IMR-90 (cell line): ENCODE data around the gene RHOT1. TPM values are rescaled to one million over a fixed set of nuclear protein-coding genes. Genes with fewer than 3 reads are reported as not detected.

Source experiments
- ATAC-seq: fragments of 200-7000 bp; cut with Tn5 transposase; 2 replicates; pipeline ENCODE4 v1.9.1; 2020; ENCODE audit warnings: low read depth, mild to moderate bottlenecking, moderate library complexity
- BruUV-seq: library from RNA; stranded (reverse); fragments of 400-500 nt; replicated peaks from 2 replicates; lab custom pipeline; 2021; lab: Mats Ljungman, UMichigan
- CTCF ChIA-PET: fragments of 300-600 bp; formaldehyde crosslinking; extraction: SDS; loops from one replicate; lab custom pipeline; 2021; ENCODE audit warnings: antibody characterized with exemption; lab: Yijun Ruan, JAX
- POLR2A ChIA-PET: fragments of 300-600 bp; sonication (Branson Sonifier 250); formaldehyde crosslinking; loops from one replicate; lab custom pipeline; 2022; ENCODE audit warnings: antibody characterized with exemption; ENCODE audit not compliant: unreplicated experiment; lab: Charles Lee
- DNase-seq: peaks from one replicate; pipeline ENCODE4 v3.0.0; 2013
- H2AFZ ChIP-seq: replicated peaks from 2 replicates; pipeline ENCODE3; 2013; ENCODE audit warnings: low read length, mild to moderate bottlenecking; ENCODE audit not compliant: poor library complexity
- H2AK5ac ChIP-seq: 2 replicates; pipeline ENCODE4 v1.6.1; 2013; ENCODE audit warnings: low read depth, low read length, inconsistent platforms
- H2AK9ac ChIP-seq: replicated peaks from 2 replicates; pipeline ENCODE3; 2013; ENCODE audit warnings: mild to moderate bottlenecking, low read depth, low read length, moderate library complexity; ENCODE audit not compliant: poor library complexity
- H2BK120ac ChIP-seq: 2 replicates; pipeline ENCODE4 v1.6.1; 2013; ENCODE audit warnings: low read depth, low read length, inconsistent platforms
- H2BK15ac ChIP-seq: 3 replicates; pipeline ENCODE4 v1.6.1; 2013; ENCODE audit warnings: low read depth, low read length, inconsistent platforms
- H2BK20ac ChIP-seq: 2 replicates; pipeline ENCODE4 v1.6.1; 2013; ENCODE audit warnings: low read depth, mild to moderate bottlenecking, inconsistent platforms, low read length, moderate library complexity
- H2BK5ac ChIP-seq: 2 replicates; pipeline ENCODE4 v1.6.1; 2013; ENCODE audit warnings: mild to moderate bottlenecking, low read depth, low read length, inconsistent platforms; ENCODE audit not compliant: poor library complexity, severe bottlenecking
- H3K14ac ChIP-seq: replicated peaks from 2 replicates; pipeline ENCODE4 v1.6.1; 2013; ENCODE audit warnings: low read depth, low read length, inconsistent platforms
- H3K18ac ChIP-seq: 2 replicates; pipeline ENCODE4 v1.6.1; 2013; ENCODE audit warnings: low read depth, low read length, control low read depth
- H3K23ac ChIP-seq: 2 replicates; pipeline ENCODE4 v1.6.1; 2013; ENCODE audit warnings: low read depth, low read length, inconsistent platforms
- H3K27ac ChIP-seq: 2 replicates; pipeline ENCODE4 v1.5.1; 2013; ENCODE audit warnings: mild to moderate bottlenecking, control low read depth, low read length; ENCODE audit not compliant: insufficient read depth
- H3K27me3 ChIP-seq: 2 replicates; pipeline ENCODE4 v1.6.1; 2013; ENCODE audit warnings: low read length; ENCODE audit not compliant: control insufficient read depth, insufficient read depth
- H3K36me3 ChIP-seq: 2 replicates; pipeline ENCODE4 v1.6.1; 2013; ENCODE audit warnings: low read length, mixed read lengths; ENCODE audit not compliant: control insufficient read depth, insufficient read depth
- H3K4ac ChIP-seq: 2 replicates; pipeline ENCODE4 v1.6.1; 2013; ENCODE audit warnings: low read depth, low read length, inconsistent platforms
- H3K4me1 ChIP-seq: 2 replicates; pipeline ENCODE4 v1.6.1; 2013; ENCODE audit warnings: low read length, mixed read lengths; ENCODE audit not compliant: control insufficient read depth, insufficient read depth
- H3K4me2 ChIP-seq: 2 replicates; pipeline ENCODE4 v1.6.1; 2013; ENCODE audit warnings: low read depth, mild to moderate bottlenecking, control low read depth, low read length, moderate library complexity
- H3K4me3 ChIP-seq: 2 replicates; pipeline ENCODE4 v1.5.1; 2013; ENCODE audit warnings: low read depth, mild to moderate bottlenecking, control low read depth, low read length, moderate library complexity; ENCODE audit not compliant: insufficient read depth
- H3K56ac ChIP-seq: 2 replicates; pipeline ENCODE4 v1.6.1; 2013; ENCODE audit warnings: low read length, inconsistent platforms; ENCODE audit not compliant: insufficient read depth; ENCODE audit errors: extremely low read depth
- H3K79me1 ChIP-seq, 2 experiments: 2 replicates each; pipeline ENCODE4 v1.6.1; 2013; ENCODE audit warnings: low read length in 2 of 2, inconsistent platforms in 1 of 2, low read depth in 1 of 2
- H3K9ac ChIP-seq: 2 replicates; pipeline ENCODE4 v1.6.1; 2013; ENCODE audit warnings: low read depth, low read length, control low read depth
- H3K9me1 ChIP-seq: 2 replicates; pipeline ENCODE4 v1.6.1; 2013; ENCODE audit warnings: low read length, inconsistent platforms; ENCODE audit not compliant: insufficient read depth
- H3K9me3 ChIP-seq: 2 replicates; pipeline ENCODE4 v1.6.1; 2013; ENCODE audit warnings: low read length; ENCODE audit not compliant: control insufficient read depth, insufficient read depth
- H4K20me1 ChIP-seq: 2 replicates; pipeline ENCODE4 v1.6.1; 2013; ENCODE audit warnings: low read length, inconsistent platforms; ENCODE audit not compliant: insufficient read depth
- H4K5ac ChIP-seq: 2 replicates; pipeline ENCODE4 v1.6.1; 2013; ENCODE audit warnings: mild to moderate bottlenecking, low read depth, low read length, control low read depth
- H4K8ac ChIP-seq, 2 experiments: 2 replicates each; pipeline ENCODE4 v1.6.1; 2013; ENCODE audit warnings: low read depth in 2 of 2, low read length in 2 of 2, control low read depth in 1 of 2, inconsistent platforms in 1 of 2
- H4K91ac ChIP-seq: 2 replicates; pipeline ENCODE4 v1.6.1; 2013; ENCODE audit warnings: low read depth, low read length, inconsistent platforms; ENCODE audit not compliant: insufficient read depth
- BHLHE40 ChIP-seq: fragments of 150-350 bp; IDR thresholded peaks from 2 replicates; pipeline ENCODE4 v1.6.1; 2016; ENCODE audit warnings: mild to moderate bottlenecking, low read depth, low read length
- CEBPB ChIP-seq: IDR thresholded peaks from 2 replicates; pipeline ENCODE4 v1.6.1; 2012; ENCODE audit warnings: low read depth, low read length, improper control_type of control experiment
- CHD1 ChIP-seq: IDR thresholded peaks from 2 replicates; pipeline ENCODE4 v1.6.1; 2012; ENCODE audit warnings: low read depth, low read length, improper control_type of control experiment
- FOS ChIP-seq: fragments of 150-350 bp; IDR thresholded peaks from 2 replicates; pipeline ENCODE4 v1.6.1; 2016; ENCODE audit warnings: low read depth, low read length
- MAFK ChIP-seq: IDR thresholded peaks from 2 replicates; pipeline ENCODE4 v1.6.1; 2012; ENCODE audit warnings: low read depth, low read length, improper control_type of control experiment
- MAZ ChIP-seq: IDR thresholded peaks from 2 replicates; pipeline ENCODE4 v1.6.1; 2012; ENCODE audit warnings: low read depth, mild to moderate bottlenecking, low read length, improper control_type of control experiment, moderate library complexity, borderline replicate concordance
- NFE2L2 ChIP-seq: fragments of 150-350 bp; IDR thresholded peaks from 2 replicates; pipeline ENCODE4 v1.6.1; 2016; ENCODE audit warnings: low read depth, mild to moderate bottlenecking, low read length
- POLR2A ChIP-seq: IDR thresholded peaks from 2 replicates; pipeline ENCODE4 v1.6.1; 2012; ENCODE audit warnings: mild to moderate bottlenecking, low read depth, low read length
- RAD21 ChIP-seq: IDR thresholded peaks from 2 replicates; pipeline ENCODE4 v1.6.1; 2012; ENCODE audit warnings: low read length, improper control_type of control experiment
- RCOR1 ChIP-seq: IDR thresholded peaks from 2 replicates; pipeline ENCODE4 v1.6.1; 2012; ENCODE audit warnings: mild to moderate bottlenecking, low read length, improper control_type of control experiment; ENCODE audit not compliant: insufficient replicate concordance
- RFX5 ChIP-seq: IDR thresholded peaks from 2 replicates; pipeline ENCODE4 v1.8.0; 2012; ENCODE audit warnings: low read depth, mild to moderate bottlenecking, low read length, moderate library complexity
- SMC3 ChIP-seq: fragments of 150-350 bp; IDR thresholded peaks from 2 replicates; pipeline ENCODE4 v1.6.1; 2016; ENCODE audit warnings: low read depth, mild to moderate bottlenecking, antibody characterized with exemption, low read length, moderate library complexity
- WGBS, 2 experiments: methylation state at CpG; one replicate each; pipeline versions ENCODE4 v1.1.5 to v1.1.7; 2013; ENCODE audit warnings: missing lambda C conversion rate in 2 of 2; ENCODE audit not compliant: insufficient read length in 1 of 2; ENCODE audit errors: extremely low coverage in 2 of 2; 5-methylcytosine and 5-hydroxymethylcytosine counted together
- dilution Hi-C: fragments of 300-500 bp; cut with HindIII; formaldehyde crosslinking; loops from one replicate; pipeline ENCODE4 v1.14.3; 2018; ENCODE audit warnings: low sequenced_read_pairs; ENCODE audit not compliant: unreplicated experiment
- in situ Hi-C: fragments of 300-500 bp; cut with MboI; formaldehyde crosslinking; loops from 3 replicates; pipeline ENCODE4 v1.14.3; 2019; ENCODE audit warnings: low sequenced_read_pairs, inconsistent platforms, mixed read lengths
- intact Hi-C: fragments of 100-400 bp; cut with micrococcal nuclease; formaldehyde crosslinking; loops from 2 replicates; pipeline ENCODE4 v1.10.0; 2022
- polyA plus RNA-seq, 3 experiments: library from polyadenylated mRNA; depleted of rRNA; stranded (reverse); fragments of >200 nt; gene quantifications; 2 replicates each; pipeline ENCODE4 v1.2.3, GENCODE V29; 2012; ENCODE audit warnings: low replicate concordance in 1 of 3
- total RNA-seq: library from RNA; depleted of rRNA; stranded (reverse); fragments of >200 nt; gene quantifications from 2 replicates; pipeline ENCODE4 v1.2.3, GENCODE V29; 2012
- TF ChIP-seq, protein P1 (sequence below): fragments of 150-350 bp; IDR thresholded peaks from 2 replicates; pipeline ENCODE4 v1.6.1; 2016; ENCODE audit warnings: low read depth, mild to moderate bottlenecking, low read length, moderate library complexity, borderline replicate concordance
- TF ChIP-seq, protein P2 (sequence below): fragments of 150-350 bp; IDR thresholded peaks from 2 replicates; pipeline ENCODE4 v1.6.1; 2017; ENCODE audit warnings: mild to moderate bottlenecking, antibody characterized with exemption, low read length, low read depth
- TF ChIP-seq, protein P3 (sequence below): conservative IDR thresholded peaks from 2 replicates; pipeline ENCODE4 v1.5.1; 2012; ENCODE audit warnings: mild to moderate bottlenecking, low read depth, low read length, improper control_type of control experiment

RHOT1 gene
- total and polyA plus RNA-seq, 2 of the 4 experiments (the other 2 are of a cell fraction) = 27.4 to 27.6 TPM

DNA sequence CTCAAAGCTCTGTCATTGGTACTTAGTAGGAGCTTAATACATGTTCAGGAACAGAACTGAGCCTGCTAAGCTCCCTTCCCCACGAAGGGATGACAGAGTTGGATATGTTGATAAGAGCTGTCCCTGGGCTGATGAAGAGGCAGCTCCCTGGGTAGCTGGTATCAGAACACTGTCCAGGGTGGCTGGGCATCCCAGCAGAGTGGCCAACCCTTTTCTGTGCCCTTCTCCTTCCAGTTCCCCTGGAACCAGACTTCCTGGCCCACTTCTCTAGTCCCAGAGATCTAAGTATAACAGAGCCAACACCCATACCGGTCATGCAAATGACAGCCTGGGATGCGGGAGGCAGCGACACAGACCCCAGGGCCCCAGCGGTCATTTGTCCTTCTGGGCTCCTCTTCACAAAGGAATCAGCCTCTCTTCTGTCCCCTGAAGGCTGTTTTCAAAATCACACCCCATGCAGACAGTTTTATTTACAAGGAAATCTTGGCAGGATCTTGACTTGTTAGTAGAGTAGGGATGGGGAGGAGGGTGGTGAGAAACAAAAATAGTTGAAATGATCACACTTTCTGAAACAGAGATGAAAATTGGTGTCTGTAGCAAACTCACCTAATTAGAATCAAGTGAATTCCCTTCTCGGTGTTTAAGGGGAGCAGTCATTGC, 122.0 kb downstream of the RHOT1 start:
- no peak overlapping the region for H4K5ac ChIP-seq
- H2BK20ac ChIP-seq = no peak overlapping the region
- POLR2A ChIA-PET = no interaction called here
- peaks cover 76% of the 10 kb centered on the region for H3K27me3 ChIP-seq
- no peak overlapping the region for H3K4ac ChIP-seq
- H4K20me1 ChIP-seq = no peaks in the 10 kb centered on the region; the same call in none of the 2 replicates
- TF ChIP-seq RCOR1 (no peak), RFX5 (no peak), RAD21 (no peak), NFE2L2 (no peak), POLR2A (no peak), FOS (no peak), SMC3 (no peak), CHD1 (no peak), MAZ (no peak), MAFK (no peak), BHLHE40 (no peak), CEBPB (no peak)
- TF ChIP-seq, protein P1, sequence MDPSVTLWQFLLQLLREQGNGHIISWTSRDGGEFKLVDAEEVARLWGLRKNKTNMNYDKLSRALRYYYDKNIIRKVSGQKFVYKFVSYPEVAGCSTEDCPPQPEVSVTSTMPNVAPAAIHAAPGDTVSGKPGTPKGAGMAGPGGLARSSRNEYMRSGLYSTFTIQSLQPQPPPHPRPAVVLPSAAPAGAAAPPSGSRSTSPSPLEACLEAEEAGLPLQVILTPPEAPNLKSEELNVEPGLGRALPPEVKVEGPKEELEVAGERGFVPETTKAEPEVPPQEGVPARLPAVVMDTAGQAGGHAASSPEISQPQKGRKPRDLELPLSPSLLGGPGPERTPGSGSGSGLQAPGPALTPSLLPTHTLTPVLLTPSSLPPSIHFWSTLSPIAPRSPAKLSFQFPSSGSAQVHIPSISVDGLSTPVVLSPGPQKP = no peak
- TF ChIP-seq, protein P2, sequence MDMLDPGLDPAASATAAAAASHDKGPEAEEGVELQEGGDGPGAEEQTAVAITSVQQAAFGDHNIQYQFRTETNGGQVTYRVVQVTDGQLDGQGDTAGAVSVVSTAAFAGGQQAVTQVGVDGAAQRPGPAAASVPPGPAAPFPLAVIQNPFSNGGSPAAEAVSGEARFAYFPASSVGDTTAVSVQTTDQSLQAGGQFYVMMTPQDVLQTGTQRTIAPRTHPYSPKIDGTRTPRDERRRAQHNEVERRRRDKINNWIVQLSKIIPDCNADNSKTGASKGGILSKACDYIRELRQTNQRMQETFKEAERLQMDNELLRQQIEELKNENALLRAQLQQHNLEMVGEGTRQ = no peak
- TF ChIP-seq, protein P3, sequence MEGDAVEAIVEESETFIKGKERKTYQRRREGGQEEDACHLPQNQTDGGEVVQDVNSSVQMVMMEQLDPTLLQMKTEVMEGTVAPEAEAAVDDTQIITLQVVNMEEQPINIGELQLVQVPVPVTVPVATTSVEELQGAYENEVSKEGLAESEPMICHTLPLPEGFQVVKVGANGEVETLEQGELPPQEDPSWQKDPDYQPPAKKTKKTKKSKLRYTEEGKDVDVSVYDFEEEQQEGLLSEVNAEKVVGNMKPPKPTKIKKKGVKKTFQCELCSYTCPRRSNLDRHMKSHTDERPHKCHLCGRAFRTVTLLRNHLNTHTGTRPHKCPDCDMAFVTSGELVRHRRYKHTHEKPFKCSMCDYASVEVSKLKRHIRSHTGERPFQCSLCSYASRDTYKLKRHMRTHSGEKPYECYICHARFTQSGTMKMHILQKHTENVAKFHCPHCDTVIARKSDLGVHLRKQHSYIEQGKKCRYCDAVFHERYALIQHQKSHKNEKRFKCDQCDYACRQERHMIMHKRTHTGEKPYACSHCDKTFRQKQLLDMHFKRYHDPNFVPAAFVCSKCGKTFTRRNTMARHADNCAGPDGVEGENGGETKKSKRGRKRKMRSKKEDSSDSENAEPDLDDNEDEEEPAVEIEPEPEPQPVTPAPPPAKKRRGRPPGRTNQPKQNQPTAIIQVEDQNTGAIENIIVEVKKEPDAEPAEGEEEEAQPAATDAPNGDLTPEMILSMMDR = no peak
- no peak overlapping the region for H2BK120ac ChIP-seq
- WGBS, 2 experiments = no CpG with 5 or more reads among the region's 6 CpGs
- no peak overlapping the region for H3K27ac ChIP-seq
- CTCF ChIA-PET = no interaction called here
- dilution Hi-C loops (no loop called here), intact Hi-C loops (no loop called here), in situ Hi-C loops (no loop called here)
- H3K14ac ChIP-seq = no peak overlapping the region
- H3K4me3 ChIP-seq = no peak overlapping the region
- no peaks in the 10 kb centered on the region for H3K36me3 ChIP-seq
- no peak overlapping the region for H2BK5ac ChIP-seq
- H3K18ac ChIP-seq = no peak overlapping the region
- no peak overlapping the region for H4K91ac ChIP-seq
- no peak overlapping the region for H2BK15ac ChIP-seq
- H3K79me1 ChIP-seq = no peaks in the 10 kb centered on the region
- DNase-seq (no peak), ATAC-seq (no peak)
- H3K9me1 ChIP-seq = peaks cover 5% of the 10 kb centered on the region; the same call in 1 of the 2 replicates
- H2AK9ac ChIP-seq = no peak overlapping the region
- no peak overlapping the region for H3K56ac ChIP-seq
- no peaks in the 10 kb centered on the region for H3K9me3 ChIP-seq
- no peak overlapping the region for H2AFZ ChIP-seq
- peaks cover 2% of the 10 kb centered on the region; the same call in 1 of the 2 replicates for H3K4me1 ChIP-seq
- H3K9ac ChIP-seq = no peak overlapping the region
- no peak overlapping the region for H3K4me2 ChIP-seq
- no TSS peak for BruUV-seq
- H4K8ac ChIP-seq = no peak overlapping the region
- H2AK5ac ChIP-seq = no peak overlapping the region
- H3K23ac ChIP-seq = no peak overlapping the region
